Posterior cingulate gyrus (tissue), 11 donors: ENCODE results near the gene BOLA1.
"Not testable (repeated sequence)": the region's sequence is repeated elsewhere in the genome, so short reads cannot be mapped to it uniquely, and the experiment has no call there.

Source experiments
- DNase-seq, 10 donors: peaks; one replicate each; pipeline versions ENCODE4 v3.0.0 to v3.0.0-alpha.2; 2020 to 2021; ENCODE audit warnings: mixed read lengths in 3 of 10
- intact Hi-C: fragments of 100-400 bp; cut with DNase I; formaldehyde crosslinking; loops from one replicate; pipeline ENCODE4 v1.15.1; 2023

BOLA1 gene, protein sequence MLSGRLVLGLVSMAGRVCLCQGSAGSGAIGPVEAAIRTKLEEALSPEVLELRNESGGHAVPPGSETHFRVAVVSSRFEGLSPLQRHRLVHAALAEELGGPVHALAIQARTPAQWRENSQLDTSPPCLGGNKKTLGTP

DNA sequence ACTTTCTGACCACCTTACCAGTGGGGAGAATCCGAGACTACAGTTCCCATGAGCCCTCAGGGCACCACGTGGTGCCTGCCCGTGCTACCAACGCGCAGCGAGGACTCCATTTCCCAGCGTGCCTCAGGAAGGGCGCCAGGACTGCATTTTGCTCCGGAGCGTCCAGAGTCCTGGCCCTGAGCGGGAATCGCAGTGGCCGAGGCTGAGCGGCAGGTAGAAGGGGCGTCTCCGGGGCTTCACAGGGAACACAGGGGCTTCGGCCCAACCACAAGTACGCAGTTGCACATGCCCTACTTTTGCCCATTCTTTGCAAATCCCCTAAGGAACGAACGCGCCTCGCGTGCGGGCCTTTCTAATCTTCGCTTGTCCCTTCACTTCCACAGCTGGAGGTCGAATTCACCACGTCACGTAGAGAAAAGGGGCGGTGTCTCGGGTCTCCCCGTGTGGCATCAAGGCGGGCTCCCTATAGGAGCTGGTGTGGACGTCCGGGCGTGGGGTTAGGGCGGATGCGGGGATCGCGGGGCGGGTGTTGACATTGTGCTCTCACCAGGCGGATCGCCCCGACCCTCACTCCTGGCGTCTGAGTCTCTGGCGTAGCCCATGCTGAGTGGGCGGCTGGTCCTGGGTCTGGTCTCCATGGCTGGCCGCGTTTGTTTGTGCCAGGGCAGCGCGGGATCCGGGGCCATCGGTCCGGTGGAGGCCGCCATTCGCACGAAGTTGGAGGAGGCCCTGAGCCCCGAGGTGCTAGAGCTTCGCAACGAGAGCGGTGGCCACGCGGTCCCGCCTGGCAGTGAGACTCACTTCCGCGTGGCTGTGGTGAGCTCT lies at the start of gene BOLA1:
TSS of gene BOLA1 (plus strand) at position 109 of the 825 bp plus-strand sequence. CDS start at position 601, 492 bp downstream.
- DNase-seq: peak; percentile 92 to 99 (median 96)
- intact Hi-C loops: loop anchor here (1.0 to 5.0 kb wide), 2 partner anchors 10 to 33 kb away; no protein-coding TSS in a partner anchor

DNA sequence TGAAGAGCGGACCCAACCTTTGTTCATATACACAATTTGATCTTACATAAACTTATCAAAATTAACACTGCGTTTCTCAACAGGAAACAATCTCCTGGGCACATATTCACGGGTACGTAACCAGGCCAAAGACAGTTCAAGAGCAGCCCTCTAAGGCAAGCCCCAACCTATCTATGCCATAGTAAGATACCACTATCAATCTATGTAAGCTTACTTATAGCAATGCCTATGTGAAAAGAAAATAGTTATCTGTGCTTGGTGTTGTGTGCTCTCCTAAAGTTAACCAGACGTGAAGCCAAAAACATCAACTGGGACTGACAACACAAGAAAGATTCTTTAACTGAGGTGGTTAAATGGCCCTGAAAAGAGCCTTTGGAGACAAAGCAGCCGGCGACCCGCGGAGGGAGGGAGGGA lies 49.4 kb upstream of the BOLA1 start:
- intact Hi-C loops: no loop called here
- DNase-seq: peak in 1 of 10 donors; percentile 15

DNA sequence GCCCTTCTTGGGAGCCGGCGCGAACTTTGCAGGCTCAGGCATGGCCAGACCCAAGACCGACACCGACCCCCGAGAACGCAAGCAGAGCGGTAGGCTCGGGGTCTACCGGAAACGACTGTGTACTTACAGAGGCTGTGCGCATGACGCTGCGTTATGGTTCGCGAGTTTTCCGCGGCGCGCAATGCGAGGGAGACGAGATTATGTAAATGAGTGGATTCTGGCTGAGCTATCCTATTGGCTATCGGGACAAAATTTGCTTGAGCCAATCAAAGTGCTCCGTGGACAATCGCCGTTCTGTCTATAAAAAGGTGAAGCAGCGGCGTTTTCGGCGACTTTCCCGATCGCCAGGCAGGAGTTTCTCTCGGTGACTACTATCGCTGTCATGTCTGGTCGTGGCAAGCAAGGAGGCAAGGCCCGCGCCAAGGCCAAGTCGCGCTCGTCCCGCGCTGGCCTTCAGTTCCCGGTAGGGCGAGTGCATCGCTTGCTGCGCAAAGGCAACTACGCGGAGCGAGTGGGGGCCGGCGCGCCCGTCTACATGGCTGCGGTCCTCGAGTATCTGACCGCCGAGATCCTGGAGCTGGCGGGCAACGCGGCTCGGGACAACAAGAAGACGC lies 48.5 kb upstream of the BOLA1 start:
- intact Hi-C loops: not testable (repeated sequence)

DNA sequence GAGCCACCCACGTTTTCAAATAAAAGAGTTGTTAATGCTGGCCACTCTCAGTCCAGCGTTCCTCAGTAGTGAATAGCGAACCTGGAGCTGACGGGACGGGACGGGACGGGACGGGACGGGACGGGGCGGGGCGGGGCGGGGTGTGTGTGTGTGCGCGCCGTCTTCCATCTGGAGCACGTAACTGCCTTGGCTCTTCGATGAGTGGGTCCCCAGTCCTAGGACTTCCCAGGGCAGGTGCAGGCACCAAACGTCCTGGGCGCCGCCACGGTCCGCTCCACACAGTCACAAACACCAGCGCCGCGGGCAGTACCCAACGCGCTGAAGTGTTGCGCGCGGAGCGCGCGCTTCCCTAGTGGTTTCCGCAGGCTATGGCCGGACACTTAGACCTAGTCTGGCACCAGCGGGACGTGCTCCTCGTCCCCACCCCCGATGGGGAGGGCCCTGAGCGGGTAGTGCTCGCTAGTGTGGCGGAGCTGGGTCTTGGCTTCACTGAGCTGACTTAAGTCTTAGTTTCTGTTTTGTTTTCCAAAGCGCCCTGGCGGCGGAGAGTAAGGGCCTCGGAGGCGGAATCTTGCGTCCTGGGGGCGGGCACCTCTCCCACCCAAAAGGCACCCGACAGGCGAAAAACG lies 47.7 kb upstream of the BOLA1 start:
- intact Hi-C loops, DNase-seq: not testable (repeated sequence)

More for the DNA sequence above, 48.5 kb upstream of the BOLA1 start:
- DNase-seq: not testable (repeated sequence)

DNA sequence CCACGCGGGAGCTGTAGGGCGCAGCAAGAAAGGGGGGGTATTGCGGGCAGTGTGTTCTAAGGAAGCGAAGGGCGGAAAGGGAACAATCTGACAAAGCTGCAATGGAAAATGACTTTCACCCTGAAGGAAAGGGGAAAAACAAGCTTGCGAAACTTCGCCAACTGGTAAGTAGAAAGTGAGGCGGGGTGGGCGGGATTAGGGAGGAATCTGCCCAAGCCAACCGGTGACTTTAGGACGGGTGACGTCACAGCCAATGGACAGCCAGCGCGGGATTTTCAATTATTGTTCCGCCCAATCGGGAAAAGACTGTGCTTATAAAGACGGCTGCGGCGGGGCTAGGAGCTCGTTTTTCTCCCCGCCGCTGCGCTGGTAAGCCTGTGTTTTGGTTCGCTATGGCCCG lies 47.1 kb upstream of the BOLA1 start:
- intact Hi-C loops, DNase-seq: not testable (repeated sequence)

DNA sequence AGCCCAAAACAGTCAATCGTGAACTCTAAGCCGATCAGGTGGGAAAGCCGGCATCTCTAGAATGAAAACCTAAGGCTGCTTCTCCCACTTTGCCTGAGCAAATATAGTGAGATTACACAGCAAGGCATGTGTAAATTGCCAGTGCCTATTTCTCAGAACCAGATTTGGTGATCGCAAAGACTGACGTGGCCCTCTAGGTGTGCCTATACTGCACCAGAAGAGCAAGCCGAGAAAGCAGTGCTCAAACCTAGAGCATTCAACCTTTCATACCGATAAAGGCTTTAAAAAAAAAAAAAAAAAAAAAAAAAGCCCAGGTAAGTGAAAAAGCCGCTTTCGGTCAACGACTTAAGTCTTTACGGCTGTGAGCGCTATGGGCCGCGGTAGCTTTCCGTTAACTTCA lies 39.1 kb upstream of the BOLA1 start:
- intact Hi-C loops, DNase-seq: not testable (repeated sequence)

DNA sequence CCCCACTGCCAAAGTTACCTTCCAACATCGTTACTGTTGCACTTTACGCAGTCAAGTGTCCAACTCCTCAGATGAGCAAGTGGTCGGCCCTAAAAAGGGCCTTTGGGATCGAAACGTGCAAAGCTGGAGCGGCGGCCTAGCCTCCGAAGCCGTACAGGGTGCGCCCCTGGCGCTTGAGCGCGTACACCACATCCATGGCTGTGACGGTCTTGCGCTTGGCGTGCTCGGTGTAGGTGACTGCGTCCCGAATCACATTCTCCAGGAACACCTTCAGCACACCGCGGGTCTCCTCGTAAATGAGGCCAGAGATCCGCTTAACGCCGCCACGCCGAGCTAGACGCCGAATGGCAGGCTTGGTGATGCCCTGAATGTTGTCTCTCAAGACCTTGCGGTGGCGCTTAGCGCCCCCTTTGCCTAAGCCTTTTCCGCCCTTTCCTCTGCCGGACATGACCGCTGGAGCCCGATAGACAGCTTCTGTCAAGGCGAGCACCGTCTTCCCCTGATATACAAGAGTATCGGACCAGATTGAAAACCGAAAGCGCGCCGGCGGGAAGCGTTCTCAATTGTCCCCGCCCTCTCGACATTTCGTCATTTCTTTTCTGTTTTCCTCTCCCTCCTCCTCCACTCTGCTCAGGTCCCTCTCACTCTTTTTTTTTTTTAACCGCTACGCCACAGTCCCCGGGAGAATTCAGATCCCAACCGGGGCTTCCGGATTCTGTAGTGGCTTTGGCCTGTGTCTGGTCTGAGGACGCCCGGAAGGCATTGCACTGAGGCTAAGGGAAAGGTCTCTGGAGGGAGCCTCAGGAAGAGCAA lies 38.5 kb upstream of the BOLA1 start:
- intact Hi-C loops, DNase-seq: not testable (repeated sequence)

DNA sequence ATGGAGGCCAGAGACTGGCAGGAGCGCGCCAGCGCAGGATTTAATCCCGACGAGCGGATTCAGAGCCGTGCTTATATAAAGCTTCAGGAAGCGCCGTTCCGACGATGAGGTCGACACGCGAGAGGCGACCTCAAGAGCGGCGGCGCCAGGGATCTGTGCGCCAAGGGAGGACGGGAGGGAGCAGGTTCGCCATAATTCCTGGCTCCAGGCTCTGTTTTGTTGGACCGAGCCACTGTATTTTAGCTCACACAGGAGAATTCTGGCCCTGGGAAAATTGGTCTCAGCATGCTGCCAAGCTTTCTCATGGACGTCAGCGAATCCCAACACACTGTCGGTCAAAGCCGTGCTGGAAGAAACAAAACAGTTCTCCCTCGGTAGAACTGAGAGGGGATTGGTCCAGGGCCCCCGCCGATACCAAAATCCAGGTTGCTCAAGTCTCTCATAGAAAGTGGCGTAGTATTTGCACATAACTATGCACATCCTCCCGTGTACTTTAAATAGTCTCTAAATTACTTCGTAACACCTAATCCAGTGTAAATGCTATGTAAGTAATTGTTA lies 37.8 kb upstream of the BOLA1 start:
- DNase-seq, intact Hi-C loops: not testable (repeated sequence)

DNA sequence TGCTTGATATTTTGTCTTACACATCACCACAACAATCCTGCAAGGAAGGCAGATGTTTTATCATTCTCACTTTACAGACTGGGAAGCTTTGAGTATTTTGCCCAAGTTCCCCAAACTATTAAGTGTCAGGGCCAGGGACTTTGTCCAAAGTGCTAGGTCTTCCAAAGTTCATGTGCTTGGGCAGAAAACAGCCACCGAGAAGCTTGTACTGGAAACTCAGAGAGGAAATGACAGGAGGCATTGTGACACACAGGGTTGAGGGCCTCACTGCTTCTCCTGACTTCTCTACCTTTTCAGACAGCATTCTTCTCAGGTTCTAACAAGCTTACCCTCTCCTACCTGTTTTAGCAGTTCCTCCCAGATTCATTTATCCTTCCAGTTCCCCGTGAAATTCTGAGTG lies 32.5 kb upstream of the BOLA1 start:
- intact Hi-C loops, DNase-seq: not testable (repeated sequence)

DNA sequence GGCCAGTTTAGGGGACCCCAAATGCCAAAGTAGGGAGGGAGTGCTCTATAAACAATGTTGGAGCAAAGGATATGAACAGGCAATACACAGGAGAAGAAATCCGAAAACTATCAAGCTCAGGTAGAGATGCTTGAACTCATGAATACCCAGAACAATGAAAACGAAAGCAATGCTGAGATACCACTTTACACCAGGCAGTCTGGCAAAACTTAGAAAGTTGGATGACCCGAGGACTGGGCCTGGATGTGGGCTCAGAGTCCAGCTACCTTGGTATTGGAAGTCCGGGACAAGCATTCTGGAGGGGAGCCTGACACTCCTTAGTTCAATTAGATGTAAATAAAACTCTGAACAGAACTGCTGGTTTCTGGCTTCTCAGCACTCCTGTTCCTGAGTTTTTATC lies 26.3 kb upstream of the BOLA1 start:
- intact Hi-C loops, DNase-seq: not testable (repeated sequence)

DNA sequence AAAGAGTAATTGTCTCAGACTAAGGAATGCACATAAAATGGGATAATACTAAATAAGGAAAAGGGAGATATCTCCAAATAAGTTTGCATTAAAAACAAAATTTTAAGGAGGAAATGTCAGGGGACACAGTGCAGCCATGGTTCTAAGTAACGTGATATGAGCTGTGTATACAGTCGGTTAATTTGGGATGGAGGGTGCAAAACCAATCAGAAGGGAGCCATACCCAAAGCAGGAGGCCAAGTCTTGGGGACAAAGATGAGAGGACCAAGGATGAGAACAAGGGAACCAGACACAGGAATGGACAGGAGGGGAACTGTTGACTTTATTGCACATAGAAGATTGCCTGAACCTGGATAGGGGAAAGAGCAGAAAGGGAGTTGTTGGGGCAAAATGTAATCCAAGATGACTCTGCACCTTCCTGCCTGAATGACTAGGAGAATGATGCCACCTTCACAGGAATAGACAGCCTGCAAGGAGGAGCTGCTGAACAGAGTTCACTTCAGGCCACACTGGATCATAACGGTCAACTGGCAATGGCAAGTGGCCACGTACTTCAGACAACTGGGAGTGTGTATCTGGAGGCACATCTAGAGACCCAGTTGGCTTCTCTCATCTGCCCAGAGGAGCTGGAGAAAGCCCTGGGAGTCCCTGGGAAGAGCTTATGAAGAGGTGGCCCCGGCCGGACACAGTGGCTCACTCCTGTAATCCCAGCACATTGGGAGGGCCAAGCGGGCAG lies 22.0 kb upstream of the BOLA1 start:
- intact Hi-C loops: no loop called here
- DNase-seq: no peak

DNA sequence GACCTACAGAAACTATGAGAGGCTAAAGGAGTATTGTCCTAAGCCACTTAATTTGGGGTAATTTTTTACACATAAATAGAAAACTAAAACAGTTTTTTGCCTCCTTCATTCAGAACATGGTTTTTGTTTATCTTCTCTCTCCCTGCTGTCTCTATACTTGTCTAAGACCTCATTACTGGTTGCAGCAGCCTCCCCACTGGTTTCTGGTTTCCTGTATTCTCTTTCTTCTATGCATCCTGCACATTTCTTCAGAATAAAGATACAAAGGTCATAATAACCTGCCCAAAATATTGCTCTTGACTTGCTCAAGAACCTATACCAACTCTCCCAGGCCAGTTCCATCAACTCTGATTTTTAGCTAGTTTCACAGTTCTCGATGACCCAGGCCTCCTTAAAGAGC lies 19.8 kb upstream of the BOLA1 start:
- no peak for DNase-seq
- intact Hi-C loops: no loop called here

DNA sequence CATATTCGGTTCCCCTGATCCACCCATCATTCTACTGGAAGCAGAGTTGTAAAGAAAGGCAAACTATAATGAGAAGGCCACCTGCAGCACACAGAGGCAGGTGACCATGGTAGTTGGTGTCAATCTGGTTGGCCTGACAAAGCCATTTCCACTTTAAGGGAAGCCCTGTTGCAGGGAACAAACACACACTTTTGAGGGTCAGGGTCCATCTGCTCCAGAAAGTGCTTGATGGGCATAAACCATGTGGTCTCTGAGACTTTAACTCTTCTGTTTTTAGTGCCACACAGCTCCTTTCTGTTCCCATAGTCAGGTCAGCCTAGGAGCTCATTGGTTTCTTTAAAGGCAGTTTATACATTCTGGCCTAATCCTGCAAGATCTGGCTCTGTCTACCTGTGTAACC lies 17.5 kb upstream of the BOLA1 start:
- DNase-seq: no peak
- intact Hi-C loops: no loop called here

DNA sequence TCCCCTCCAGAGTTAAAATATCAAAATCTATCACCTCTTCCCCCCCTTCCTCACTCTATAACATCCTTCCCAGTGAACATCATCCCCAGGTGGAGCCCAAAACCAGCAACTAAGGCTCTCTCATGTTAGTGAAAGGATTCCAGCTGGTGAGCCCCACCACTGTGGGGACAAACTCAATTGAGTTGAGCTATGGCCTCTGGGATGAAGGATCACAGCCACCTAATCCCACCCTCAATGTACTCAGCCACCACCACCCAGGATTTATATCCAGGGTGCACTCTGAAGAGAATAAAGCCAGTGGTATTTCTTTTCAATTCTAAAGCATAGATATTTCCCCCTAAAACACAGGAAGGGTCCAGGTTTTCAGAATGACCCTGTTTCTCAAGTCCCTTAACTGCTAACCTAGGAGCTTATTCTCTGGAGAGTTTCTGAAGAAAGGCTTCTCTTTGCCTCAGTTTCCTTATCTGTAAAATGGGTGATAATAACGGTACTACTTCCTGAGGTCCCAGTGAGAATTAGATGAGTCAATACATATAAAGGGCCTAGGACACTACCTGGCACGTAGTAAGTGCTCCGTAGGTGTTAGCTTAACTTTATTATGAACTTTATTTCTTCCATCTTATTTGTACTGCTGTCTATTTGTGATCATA lies 15.6 kb upstream of the BOLA1 start:
- intact Hi-C loops: no loop called here

DNA sequence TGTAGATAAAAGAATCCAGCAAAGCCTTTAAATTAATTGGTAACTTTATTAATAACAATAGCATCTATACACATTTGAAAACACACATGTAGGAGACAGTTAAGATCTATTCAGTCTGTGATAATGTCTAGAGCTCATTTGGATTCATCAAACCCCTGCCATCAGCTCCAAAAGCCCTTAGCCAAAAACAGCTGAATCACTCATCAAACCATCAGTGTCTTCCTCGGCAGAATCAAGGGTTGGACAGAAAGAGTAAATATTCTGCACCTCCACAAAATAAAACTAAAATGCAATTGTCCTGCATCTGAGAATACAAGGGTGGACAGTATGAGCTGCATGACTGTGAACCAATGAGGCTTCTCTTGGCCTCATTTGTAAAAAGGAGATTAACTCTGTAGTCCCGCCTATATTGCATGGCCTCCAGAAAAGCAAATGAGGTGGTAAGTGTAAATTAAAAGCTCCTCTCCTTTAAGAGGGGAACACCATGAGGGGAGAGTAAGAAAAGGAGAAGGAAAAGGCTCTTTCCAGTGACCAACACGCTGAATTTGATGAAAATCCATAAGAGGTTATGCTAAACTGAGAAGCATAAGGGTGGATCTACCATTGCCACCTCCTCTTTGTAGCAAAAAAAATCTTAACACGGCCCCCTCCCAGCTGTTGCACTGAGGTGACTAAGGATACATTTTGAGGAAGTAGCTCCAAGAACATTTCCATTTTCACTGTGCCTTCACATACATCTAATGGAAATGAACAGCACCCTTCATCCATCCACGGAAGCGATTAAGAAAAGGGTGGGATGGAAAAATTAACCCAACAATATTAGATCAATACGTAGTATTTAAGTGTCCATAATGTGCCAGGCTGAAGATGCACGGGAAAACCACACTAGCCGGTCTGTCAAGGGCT lies 14.7 kb upstream of the BOLA1 start:
- DNase-seq: no peak
- intact Hi-C loops: no loop called here

More for the DNA sequence above, 15.6 kb upstream of the BOLA1 start:
- DNase-seq: no peak

DNA sequence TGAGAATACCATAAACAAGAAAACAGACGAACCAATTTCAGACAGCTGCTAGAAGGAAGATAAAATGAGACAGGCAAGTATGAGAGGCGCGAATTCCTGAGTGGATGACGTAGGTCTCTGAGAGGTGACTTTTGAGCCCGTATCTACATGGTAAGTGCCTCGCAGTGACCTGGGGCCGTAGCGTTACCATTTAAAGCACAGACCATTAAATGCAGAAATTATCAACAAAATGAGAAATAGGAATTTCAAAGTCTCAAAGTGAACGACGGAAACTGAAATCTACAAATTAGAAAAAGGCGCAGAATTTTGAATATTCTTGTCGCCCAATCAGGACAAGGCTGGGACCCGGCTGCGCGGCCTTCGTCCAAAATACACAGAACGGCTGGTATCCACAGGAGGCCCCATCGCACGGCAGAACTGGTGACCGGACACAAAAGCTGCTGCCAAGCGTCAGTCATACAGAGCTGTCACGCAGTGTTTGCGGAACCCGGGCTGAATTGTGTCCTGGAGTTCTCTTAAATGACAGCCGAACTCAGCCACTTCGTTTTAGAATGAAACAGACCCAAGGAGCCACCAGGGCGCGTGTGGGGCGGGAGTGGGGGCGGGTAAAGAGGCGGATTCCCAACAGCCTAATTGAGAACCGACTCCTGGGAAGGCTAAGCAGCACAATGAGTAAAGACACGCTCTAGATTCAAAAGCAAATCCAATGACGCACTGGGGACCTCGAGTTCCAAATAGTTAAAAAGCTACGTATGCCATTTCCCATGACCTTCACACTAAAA lies 13.8 kb upstream of the BOLA1 start:
- intact Hi-C loops: no loop called here
- peak; percentile 73 to 97 (median 84) for DNase-seq

DNA sequence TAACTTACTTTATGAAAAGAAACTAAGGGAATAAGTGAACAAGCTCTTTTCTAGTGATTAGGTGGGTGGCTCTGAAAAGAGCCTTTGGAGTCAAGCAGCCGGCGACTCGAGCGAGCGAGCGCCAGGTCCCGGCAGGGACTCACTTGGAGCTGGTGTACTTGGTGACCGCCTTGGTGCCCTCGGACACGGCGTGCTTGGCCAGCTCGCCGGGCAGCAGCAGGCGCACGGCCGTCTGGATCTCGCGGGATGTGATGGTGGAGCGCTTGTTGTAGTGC lies 13.3 kb upstream of the BOLA1 start:
- intact Hi-C loops, DNase-seq: not testable (repeated sequence)
